Measurements from ENCODE around the gene RTKN2.

The RTKN2 gene, protein sequence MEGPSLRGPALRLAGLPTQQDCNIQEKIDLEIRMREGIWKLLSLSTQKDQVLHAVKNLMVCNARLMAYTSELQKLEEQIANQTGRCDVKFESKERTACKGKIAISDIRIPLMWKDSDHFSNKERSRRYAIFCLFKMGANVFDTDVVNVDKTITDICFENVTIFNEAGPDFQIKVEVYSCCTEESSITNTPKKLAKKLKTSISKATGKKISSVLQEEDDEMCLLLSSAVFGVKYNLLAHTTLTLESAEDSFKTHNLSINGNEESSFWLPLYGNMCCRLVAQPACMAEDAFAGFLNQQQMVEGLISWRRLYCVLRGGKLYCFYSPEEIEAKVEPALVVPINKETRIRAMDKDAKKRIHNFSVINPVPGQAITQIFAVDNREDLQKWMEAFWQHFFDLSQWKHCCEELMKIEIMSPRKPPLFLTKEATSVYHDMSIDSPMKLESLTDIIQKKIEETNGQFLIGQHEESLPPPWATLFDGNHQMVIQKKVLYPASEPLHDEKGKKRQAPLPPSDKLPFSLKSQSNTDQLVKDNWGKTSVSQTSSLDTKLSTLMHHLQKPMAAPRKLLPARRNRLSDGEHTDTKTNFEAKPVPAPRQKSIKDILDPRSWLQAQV

DNA sequence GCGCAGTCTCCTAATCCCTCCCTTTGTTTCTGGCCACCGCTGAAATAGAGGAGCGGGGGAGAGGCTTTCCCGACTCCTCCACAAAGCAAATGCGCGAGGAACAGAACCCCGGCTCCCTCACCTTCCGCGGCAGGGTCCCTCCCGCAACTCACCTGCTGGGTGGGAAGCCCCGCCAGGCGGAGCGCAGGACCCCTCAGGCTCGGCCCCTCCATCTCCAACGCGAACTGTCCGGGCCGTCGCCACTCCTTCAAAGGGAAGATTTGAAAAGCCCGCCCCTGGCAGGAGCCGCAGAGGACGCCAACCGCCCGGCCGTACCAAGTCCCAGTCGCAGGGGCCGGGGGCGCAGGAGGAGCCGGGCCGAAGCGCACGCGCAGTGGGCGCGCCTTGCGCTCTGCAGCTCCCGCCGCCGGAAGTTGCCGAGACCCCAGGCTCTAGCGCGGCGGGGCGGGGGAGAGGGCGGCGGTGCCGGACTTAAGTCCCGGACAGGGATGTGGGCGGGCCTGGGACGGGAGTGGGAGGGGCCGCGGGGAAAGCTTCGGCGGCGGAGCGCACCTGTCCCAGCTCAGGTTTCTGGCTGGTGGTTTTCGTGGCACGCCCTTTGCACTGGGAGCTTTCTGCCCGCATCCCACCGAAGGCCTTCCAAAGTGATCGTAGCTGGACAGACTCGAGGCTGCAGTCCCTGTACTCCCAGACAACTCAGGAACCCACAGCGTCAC is at the start of gene RTKN2:
Gene RTKN2 (minus strand): TSS at position 446 of the 716 bp plus-strand sequence. CDS start 234 bp downstream, at position 212.
- ATAC-seq = peak; percentile 90

DNA sequence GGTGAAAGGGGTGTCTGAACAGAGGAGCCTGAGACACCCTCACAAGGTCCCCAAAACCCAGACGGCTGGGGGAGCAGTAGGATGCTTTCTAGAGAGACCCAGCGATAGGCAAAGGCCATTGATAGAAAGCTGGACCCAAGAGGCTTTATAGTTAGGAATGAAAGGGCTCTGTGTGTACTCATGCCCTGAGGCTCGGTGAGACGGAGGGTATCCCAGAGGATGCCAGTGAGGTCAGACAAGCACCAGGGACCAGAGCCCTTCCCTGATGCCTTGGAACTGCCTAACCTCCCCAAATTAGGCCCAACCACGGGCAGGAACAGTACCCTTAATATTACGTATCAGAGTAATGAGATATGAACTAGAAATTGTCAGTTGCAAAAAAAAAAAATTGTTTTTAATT is 48.6 kb upstream of the RTKN2 start:
- ATAC-seq = no peak
- no peak for TF ChIP-seq ZNF8 (CRISPR knock-in tag; IDR thresholded peaks at IDR 0.05)
- TF ChIP-seq, protein P1, sequence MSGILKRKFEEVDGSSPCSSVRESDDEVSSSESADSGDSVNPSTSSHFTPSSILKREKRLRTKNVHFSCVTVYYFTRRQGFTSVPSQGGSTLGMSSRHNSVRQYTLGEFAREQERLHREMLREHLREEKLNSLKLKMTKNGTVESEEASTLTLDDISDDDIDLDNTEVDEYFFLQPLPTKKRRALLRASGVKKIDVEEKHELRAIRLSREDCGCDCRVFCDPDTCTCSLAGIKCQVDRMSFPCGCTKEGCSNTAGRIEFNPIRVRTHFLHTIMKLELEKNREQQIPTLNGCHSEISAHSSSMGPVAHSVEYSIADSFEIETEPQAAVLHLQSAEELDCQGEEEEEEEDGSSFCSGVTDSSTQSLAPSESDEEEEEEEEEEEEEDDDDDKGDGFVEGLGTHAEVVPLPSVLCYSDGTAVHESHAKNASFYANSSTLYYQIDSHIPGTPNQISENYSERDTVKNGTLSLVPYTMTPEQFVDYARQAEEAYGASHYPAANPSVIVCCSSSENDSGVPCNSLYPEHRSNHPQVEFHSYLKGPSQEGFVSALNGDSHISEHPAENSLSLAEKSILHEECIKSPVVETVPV (CRISPR knock-in tag; IDR thresholded peaks at IDR 0.05) = no peak

More for the DNA sequence above, at the start of gene RTKN2:
- no peak for TF ChIP-seq RARB (CRISPR knock-in tag; IDR thresholded peaks at IDR 0.05)
- TF ChIP-seq ISL1 (CRISPR knock-in tag; IDR thresholded peaks at IDR 0.05) = no peak
- TF ChIP-seq, protein P2, sequence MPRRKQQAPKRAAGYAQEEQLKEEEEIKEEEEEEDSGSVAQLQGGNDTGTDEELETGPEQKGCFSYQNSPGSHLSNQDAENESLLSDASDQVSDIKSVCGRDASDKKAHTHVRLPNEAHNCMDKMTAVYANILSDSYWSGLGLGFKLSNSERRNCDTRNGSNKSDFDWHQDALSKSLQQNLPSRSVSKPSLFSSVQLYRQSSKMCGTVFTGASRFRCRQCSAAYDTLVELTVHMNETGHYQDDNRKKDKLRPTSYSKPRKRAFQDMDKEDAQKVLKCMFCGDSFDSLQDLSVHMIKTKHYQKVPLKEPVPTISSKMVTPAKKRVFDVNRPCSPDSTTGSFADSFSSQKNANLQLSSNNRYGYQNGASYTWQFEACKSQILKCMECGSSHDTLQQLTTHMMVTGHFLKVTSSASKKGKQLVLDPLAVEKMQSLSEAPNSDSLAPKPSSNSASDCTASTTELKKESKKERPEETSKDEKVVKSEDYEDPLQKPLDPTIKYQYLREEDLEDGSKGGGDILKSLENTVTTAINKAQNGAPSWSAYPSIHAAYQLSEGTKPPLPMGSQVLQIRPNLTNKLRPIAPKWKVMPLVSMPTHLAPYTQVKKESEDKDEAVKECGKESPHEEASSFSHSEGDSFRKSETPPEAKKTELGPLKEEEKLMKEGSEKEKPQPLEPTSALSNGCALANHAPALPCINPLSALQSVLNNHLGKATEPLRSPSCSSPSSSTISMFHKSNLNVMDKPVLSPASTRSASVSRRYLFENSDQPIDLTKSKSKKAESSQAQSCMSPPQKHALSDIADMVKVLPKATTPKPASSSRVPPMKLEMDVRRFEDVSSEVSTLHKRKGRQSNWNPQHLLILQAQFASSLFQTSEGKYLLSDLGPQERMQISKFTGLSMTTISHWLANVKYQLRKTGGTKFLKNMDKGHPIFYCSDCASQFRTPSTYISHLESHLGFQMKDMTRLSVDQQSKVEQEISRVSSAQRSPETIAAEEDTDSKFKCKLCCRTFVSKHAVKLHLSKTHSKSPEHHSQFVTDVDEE (CRISPR knock-in tag; IDR thresholded peaks at IDR 0.05) = no peak
- no peak for TF ChIP-seq TCF4 (CRISPR knock-in tag; IDR thresholded peaks at IDR 0.05; ENCODE audit: borderline replicate concordance)
- TF ChIP-seq, protein P1 (CRISPR knock-in tag; IDR thresholded peaks at IDR 0.05) = no peak
- TF ChIP-seq ZFP3 (CRISPR knock-in tag; IDR thresholded peaks at IDR 0.05) = no peak
- TF ChIP-seq, protein P3, sequence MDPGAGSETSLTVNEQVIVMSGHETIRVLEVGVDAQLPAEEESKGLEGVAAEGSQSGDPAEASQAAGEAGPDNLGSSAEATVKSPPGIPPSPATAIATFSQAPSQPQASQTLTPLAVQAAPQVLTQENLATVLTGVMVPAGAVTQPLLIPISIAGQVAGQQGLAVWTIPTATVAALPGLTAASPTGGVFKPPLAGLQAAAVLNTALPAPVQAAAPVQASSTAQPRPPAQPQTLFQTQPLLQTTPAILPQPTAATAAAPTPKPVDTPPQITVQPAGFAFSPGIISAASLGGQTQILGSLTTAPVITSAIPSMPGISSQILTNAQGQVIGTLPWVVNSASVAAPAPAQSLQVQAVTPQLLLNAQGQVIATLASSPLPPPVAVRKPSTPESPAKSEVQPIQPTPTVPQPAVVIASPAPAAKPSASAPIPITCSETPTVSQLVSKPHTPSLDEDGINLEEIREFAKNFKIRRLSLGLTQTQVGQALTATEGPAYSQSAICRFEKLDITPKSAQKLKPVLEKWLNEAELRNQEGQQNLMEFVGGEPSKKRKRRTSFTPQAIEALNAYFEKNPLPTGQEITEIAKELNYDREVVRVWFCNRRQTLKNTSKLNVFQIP (CRISPR knock-in tag; IDR thresholded peaks at IDR 0.05; ENCODE audit: borderline replicate concordance, low read depth) = no peak
- TF ChIP-seq, protein P4, sequence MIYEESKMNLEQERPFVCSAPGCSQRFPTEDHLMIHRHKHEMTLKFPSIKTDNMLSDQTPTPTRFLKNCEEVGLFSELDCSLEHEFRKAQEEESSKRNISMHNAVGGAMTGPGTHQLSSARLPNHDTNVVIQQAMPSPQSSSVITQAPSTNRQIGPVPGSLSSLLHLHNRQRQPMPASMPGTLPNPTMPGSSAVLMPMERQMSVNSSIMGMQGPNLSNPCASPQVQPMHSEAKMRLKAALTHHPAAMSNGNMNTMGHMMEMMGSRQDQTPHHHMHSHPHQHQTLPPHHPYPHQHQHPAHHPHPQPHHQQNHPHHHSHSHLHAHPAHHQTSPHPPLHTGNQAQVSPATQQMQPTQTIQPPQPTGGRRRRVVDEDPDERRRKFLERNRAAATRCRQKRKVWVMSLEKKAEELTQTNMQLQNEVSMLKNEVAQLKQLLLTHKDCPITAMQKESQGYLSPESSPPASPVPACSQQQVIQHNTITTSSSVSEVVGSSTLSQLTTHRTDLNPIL (CRISPR knock-in tag; IDR thresholded peaks at IDR 0.05; ENCODE audit: low read depth) = no peak
- TF ChIP-seq BACH2 (CRISPR knock-in tag; IDR thresholded peaks at IDR 0.05; ENCODE audit: borderline replicate concordance) = no peak
- no peak for TF ChIP-seq TOX (CRISPR knock-in tag; IDR thresholded peaks at IDR 0.05; ENCODE audit: borderline replicate concordance)
- no peak for TF ChIP-seq GLIS3 (CRISPR knock-in tag; IDR thresholded peaks at IDR 0.05)

DNA sequence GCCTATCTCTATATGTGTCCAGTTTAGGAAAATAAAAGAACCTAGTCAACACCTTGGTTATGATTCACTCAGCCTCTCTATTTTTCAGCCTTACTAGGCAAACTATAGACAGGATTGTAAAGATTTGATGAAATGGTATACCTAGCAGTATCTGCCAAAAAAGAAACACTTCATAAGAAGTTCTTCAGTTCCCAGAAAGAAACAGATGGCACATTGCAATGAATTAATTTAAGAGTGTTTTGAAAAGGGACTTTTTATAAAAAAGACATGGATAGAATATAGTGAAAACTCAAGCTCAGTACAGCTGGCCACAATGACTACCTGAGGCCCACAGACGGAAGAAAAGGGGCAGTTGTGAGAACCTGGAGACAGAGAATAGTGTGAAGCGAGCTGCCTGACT is 40.6 kb upstream of the RTKN2 start:
- ATAC-seq = no peak
- TF ChIP-seq CSDC2 (CRISPR knock-in tag; IDR thresholded peaks at IDR 0.05) (no peak), ARNTL (CRISPR knock-in tag; IDR thresholded peaks at IDR 0.05; ENCODE audit: borderline replicate concordance, low read depth) (no peak), BACH2 (CRISPR knock-in tag; IDR thresholded peaks at IDR 0.05; ENCODE audit: borderline replicate concordance) (no peak), TOX (CRISPR knock-in tag; IDR thresholded peaks at IDR 0.05; ENCODE audit: borderline replicate concordance) (no peak), TCF4 (CRISPR knock-in tag; IDR thresholded peaks at IDR 0.05; ENCODE audit: borderline replicate concordance) (no peak)
- TF ChIP-seq, protein P4 (CRISPR knock-in tag; IDR thresholded peaks at IDR 0.05; ENCODE audit: low read depth) = no peak
